ENCODE results near the gene ZEB1. TPM values are rescaled to one million over a fixed set of nuclear protein-coding genes. Genes with fewer than 3 reads are reported as not detected.

Gene ZEB1
- total and polyA plus RNA-seq, 2 of the 13 experiments (the other 11 are each of a cell fraction or from before 2014, with no cell fraction given): 9.6 to 18.0 TPM

DNA sequence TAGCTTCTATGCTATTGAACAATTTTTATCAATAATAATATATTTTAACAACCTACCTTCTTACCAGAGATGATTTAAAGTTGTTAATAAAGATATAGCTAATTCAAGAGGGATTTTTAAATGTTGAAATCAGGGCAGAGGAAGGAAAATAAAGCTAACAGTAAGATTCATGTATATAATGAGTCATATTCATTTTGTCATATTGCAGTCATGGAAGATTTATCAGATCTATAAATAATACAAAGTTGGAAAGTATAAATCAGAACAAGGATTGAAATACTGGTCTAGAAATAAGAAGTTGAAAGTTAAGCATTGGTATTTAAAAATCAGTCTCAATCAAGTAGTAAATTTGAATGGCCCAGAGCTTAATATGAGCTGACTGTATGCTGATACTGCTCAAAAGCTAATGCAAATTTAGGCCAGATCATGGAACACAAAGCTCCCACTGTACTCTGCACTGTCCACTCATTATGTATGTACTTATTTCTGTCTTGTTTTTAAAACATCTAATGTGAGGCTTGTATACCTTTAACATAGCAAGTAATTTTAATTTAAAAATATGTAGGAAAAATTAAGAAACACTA, 196.9 kb downstream of the ZEB1 start:
- intact Hi-C loops (cut with micrococcal nuclease; ENCODE audit: unreplicated experiment): no loop called here
- no peak for FAIRE-seq
- no peak overlapping the region for H2AFZ ChIP-seq (ENCODE audit: low read length)
- CTCF ChIA-PET (ENCODE audit: low intra/inter-chr PET ratio, low total read pairs): no interaction called here
- H3K9ac ChIP-seq (ENCODE audit: insufficient read depth, low read depth, low read length): no peak overlapping the region
- no peaks in the 10 kb centered on the region for H3K27me3 ChIP-seq (ENCODE audit: control insufficient read depth in 1 of 2, insufficient read depth in 2 of 2, low read length in 2 of 2)
- POLR2A ChIA-PET: interaction anchor here (0.7 kb wide), 1 partner anchor 834 kb away, joined by 3 read pairs; no protein-coding TSS in a partner anchor
- no peaks in the 10 kb centered on the region for H3K9me3 ChIP-seq (ENCODE audit: low read length)
- BruUV-seq (replicated peaks): no TSS peak
- ATAC-seq: no peak
- no peak for TF ChIP-seq ZNF891 (CRISPR knock-in tag; IDR thresholded peaks at IDR 0.05)
- TF ChIP-seq, protein P1, sequence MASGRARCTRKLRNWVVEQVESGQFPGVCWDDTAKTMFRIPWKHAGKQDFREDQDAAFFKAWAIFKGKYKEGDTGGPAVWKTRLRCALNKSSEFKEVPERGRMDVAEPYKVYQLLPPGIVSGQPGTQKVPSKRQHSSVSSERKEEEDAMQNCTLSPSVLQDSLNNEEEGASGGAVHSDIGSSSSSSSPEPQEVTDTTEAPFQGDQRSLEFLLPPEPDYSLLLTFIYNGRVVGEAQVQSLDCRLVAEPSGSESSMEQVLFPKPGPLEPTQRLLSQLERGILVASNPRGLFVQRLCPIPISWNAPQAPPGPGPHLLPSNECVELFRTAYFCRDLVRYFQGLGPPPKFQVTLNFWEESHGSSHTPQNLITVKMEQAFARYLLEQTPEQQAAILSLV (CRISPR knock-in tag; IDR thresholded peaks at IDR 0.05; ENCODE audit: borderline replicate concordance): no peak
- no peaks in the 10 kb centered on the region for H3K79me2 ChIP-seq (ENCODE audit: insufficient read depth, low read length)
- H4K20me1 ChIP-seq (ENCODE audit: insufficient read depth, low read length): no peaks in the 10 kb centered on the region
- H3K4me3 ChIP-seq (replicated peaks in 1 of 3; ENCODE audit: insufficient read depth in 1 of 3, low read depth in 2 of 3, low read length in 3 of 3): no peak overlapping the region
- H3K36me3 ChIP-seq (replicated peaks in 1 of 2; ENCODE audit: control insufficient read depth in 1 of 2, insufficient read depth in 2 of 2, low read length in 2 of 2): peaks cover 5 to 21% of the 10 kb centered on the region in 2 experiments
- H3K4me2 ChIP-seq (ENCODE audit: low read depth, low read length): no peak overlapping the region
- H3K27ac ChIP-seq (ENCODE audit: extremely low read length, insufficient read depth, low read length): no peak overlapping the region
- in situ Hi-C loops (cut with HindIII; ENCODE audit: extremely low pct_ligation_motif_present, low pct_unique_long_range_greater_than_20kb): no loop called here
- no peak for DNase-seq (ENCODE audit: low spot score)
- peaks cover 4% of the 10 kb centered on the region for H3K4me1 ChIP-seq (ENCODE audit: insufficient read depth, low read length)

DNA sequence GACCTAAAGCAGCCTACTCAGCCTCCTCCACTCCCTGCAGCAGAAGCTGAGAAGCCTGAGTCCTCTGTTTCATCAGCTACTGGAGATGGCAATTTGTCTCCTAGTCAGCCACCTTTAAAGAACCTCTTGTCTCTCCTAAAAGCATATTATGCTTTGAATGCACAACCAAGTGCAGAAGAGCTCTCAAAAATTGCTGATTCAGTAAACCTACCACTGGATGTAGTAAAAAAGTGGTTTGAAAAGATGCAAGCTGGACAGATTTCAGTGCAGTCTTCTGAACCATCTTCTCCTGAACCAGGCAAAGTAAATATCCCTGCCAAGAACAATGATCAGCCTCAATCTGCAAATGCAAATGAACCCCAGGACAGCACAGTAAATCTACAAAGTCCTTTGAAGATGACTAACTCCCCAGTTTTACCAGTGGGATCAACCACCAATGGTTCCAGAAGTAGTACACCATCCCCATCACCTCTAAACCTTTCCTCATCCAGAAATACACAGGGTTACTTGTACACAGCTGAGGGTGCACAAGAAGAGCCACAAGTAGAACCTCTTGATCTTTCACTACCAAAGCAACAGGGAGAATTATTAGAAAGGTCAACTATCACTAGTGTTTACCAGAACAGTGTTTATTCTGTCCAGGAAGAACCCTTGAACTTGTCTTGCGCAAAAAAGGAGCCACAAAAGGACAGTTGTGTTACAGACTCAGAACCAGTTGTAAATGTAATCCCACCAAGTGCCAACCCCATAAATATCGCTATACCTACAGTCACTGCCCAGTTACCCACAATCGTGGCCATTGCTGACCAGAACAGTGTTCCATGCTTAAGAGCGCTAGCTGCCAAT, 202.2 kb downstream of the ZEB1 start:
- H3K9me3 ChIP-seq (ENCODE audit: low read length): no peaks in the 10 kb centered on the region
- ATAC-seq: peak; percentile 33; the same call in 1 of the 3 replicates
- H3K36me3 ChIP-seq (replicated peaks in 1 of 2; ENCODE audit: control insufficient read depth in 1 of 2, insufficient read depth in 2 of 2, low read length in 2 of 2): peaks cover 10 to 22% of the 10 kb centered on the region in 2 experiments
- TF ChIP-seq EP300 (IDR thresholded peaks at IDR 0.05; ENCODE audit: low read depth in 2 of 2, low read length in 2 of 2) (peak in 1 of 2 experiments; percentile 24; a peak in 1 of 4 replicates), EP300 (CRISPR knock-in tag; IDR thresholded peaks at IDR 0.05; ENCODE audit: borderline replicate concordance) (no peak), SKI (IDR thresholded peaks at IDR 0.05; ENCODE audit: partially characterized antibody) (peak; percentile 12), HNF4G (IDR thresholded peaks at IDR 0.05; ENCODE audit: borderline replicate concordance, low read depth, low read length) (0 out of 2 replicates have a peak, but pooled peaks have one; percentile 21), HNF4G (CRISPR knock-in tag; IDR thresholded peaks at IDR 0.05; ENCODE audit: borderline replicate concordance, low read depth) (no peak), NCOR1 (IDR thresholded peaks at IDR 0.05; ENCODE audit: borderline replicate concordance, low read length) (peak; percentile 48; the same call in 1 of the 2 replicates)
- TF ChIP-seq, protein P2, sequence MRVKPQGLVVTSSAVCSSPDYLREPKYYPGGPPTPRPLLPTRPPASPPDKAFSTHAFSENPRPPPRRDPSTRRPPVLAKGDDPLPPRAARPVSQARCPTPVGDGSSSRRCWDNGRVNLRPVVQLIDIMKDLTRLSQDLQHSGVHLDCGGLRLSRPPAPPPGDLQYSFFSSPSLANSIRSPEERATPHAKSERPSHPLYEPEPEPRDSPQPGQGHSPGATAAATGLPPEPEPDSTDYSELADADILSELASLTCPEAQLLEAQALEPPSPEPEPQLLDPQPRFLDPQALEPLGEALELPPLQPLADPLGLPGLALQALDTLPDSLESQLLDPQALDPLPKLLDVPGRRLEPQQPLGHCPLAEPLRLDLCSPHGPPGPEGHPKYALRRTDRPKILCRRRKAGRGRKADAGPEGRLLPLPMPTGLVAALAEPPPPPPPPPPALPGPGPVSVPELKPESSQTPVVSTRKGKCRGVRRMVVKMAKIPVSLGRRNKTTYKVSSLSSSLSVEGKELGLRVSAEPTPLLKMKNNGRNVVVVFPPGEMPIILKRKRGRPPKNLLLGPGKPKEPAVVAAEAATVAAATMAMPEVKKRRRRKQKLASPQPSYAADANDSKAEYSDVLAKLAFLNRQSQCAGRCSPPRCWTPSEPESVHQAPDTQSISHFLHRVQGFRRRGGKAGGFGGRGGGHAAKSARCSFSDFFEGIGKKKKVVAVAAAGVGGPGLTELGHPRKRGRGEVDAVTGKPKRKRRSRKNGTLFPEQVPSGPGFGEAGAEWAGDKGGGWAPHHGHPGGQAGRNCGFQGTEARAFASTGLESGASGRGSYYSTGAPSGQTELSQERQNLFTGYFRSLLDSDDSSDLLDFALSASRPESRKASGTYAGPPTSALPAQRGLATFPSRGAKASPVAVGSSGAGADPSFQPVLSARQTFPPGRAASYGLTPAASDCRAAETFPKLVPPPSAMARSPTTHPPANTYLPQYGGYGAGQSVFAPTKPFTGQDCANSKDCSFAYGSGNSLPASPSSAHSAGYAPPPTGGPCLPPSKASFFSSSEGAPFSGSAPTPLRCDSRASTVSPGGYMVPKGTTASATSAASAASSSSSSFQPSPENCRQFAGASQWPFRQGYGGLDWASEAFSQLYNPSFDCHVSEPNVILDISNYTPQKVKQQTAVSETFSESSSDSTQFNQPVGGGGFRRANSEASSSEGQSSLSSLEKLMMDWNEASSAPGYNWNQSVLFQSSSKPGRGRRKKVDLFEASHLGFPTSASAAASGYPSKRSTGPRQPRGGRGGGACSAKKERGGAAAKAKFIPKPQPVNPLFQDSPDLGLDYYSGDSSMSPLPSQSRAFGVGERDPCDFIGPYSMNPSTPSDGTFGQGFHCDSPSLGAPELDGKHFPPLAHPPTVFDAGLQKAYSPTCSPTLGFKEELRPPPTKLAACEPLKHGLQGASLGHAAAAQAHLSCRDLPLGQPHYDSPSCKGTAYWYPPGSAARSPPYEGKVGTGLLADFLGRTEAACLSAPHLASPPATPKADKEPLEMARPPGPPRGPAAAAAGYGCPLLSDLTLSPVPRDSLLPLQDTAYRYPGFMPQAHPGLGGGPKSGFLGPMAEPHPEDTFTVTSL (CRISPR knock-in tag; IDR thresholded peaks at IDR 0.05; ENCODE audit: borderline replicate concordance): peak; percentile 55; the same call in 1 of the 2 replicates

More for the DNA sequence above, 202.2 kb downstream of the ZEB1 start:
- Histone ChIP-seq H3K4me3 (replicated peaks in 1 of 3; ENCODE audit: insufficient read depth in 1 of 3, low read depth in 2 of 3, low read length in 3 of 3) (no peak overlapping the region), H3K4me2 (ENCODE audit: low read depth, low read length) (no peak overlapping the region), H3K79me2 (ENCODE audit: insufficient read depth, low read length) (no peaks in the 10 kb centered on the region), H2AFZ (ENCODE audit: low read length) (no peak overlapping the region), H3K9ac (ENCODE audit: insufficient read depth, low read depth, low read length) (no peak overlapping the region), H3K4me1 (ENCODE audit: insufficient read depth, low read length) (peaks cover 14% of the 10 kb centered on the region), H4K20me1 (ENCODE audit: insufficient read depth, low read length) (no peaks in the 10 kb centered on the region), H3K27me3 (ENCODE audit: control insufficient read depth in 1 of 2, insufficient read depth in 2 of 2, low read length in 2 of 2) (no peaks in the 10 kb centered on the region), H3K27ac (ENCODE audit: extremely low read length, insufficient read depth, low read length) (no peak overlapping the region)
- DNase-seq (ENCODE audit: low spot score) (peak; percentile 42), FAIRE-seq (no peak)
- 97% methylated on average over 4 of the region's 4 CpGs for WGBS (ENCODE audit: low lambda C conversion rate)
- in situ Hi-C loops (cut with HindIII; ENCODE audit: extremely low pct_ligation_motif_present, low pct_unique_long_range_greater_than_20kb) (no loop called here), intact Hi-C loops (cut with micrococcal nuclease; ENCODE audit: unreplicated experiment) (no loop called here)
- ChIA-PET CTCF (ENCODE audit: low intra/inter-chr PET ratio, low total read pairs) (no interaction called here), POLR2A (no interaction called here)
- TSS peak; percentile 30 for BruUV-seq (replicated peaks)
